ENCODE results near the gene YES1. TPM values are rescaled to one million over a fixed set of nuclear protein-coding genes. Genes with fewer than 3 reads are reported as not detected.

The YES1 gene
- 10 to 100 TPM; 22.4 to 25.9 (median 25.1) TPM for total RNA-seq
- polyA plus RNA-seq, result 9.2 TPM
- long read RNA-seq, donor 1, full-length matches to known transcripts, result 24 of 29 reads
- long read RNA-seq, donor 1, partial matches to known transcripts, result 2 of 29 reads
- long read RNA-seq, donor 1, other reads (novel, unspliced or antisense), result 3 of 29 reads
- long read RNA-seq, donor 2, full-length matches to known transcripts, result 6 of 8 reads
- long read RNA-seq, donor 2, partial matches to known transcripts, result 1 of 8 reads
- long read RNA-seq, donor 2, other reads (novel, unspliced or antisense), result 1 of 8 reads
- long read RNA-seq, donor 3, full-length matches to known transcripts, result 67 of 95 reads
- long read RNA-seq, donor 3, partial matches to known transcripts, result 10 of 95 reads
- long read RNA-seq, donor 3, other reads (novel, unspliced or antisense), result 18 of 95 reads
- long read RNA-seq, donor 4, full-length matches to known transcripts, result 9 of 12 reads
- long read RNA-seq, donor 4, partial matches to known transcripts, result 1 of 12 reads
- long read RNA-seq, donor 4, other reads (novel, unspliced or antisense), result 2 of 12 reads

DNA sequence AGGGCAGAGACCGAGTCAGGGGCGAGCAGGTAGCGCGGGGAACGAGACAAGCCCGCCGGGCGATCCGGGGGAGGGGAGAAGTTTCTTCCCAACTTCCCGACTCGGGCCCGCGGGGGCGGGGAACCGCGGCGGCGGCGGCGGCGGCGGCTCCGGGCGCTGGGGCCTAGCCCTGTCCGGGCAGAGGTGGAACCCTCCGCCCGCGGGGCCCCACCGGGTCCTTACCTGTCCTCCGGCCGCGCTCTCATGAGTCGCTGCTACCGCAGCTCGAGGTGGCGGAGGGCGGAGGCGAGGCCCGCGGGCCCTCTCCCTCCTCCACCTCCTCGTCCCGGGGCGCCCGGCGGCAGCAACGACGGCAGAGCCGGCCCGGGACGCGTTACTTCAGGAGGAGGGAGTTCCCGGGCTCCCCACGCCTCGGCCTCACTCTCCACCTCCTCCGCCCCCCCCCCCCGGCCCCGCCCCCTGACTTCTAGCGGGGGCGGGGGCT is at the start of gene YES1:
Gene YES1, minus strand, starts transcription at position 351 of the 484 bp plus-strand sequence. CDS start 55,415 bp downstream, outside the sequence.
- intact Hi-C loops (cut with DNase I), result no loop called here
- ATAC-seq, result peak; percentile 94 to 95
- WGBS, result under 1% methylated on average over 57 of the region's 59 CpGs
- H3K4me1 ChIP-seq (ENCODE audit: control insufficient read depth, insufficient read depth, low read length), result no peaks in the 10 kb centered on the region
- peak within 1 kb of the TSS; percentile 98 for H3K27ac ChIP-seq (ENCODE audit: low read length)
- no peaks in the 10 kb centered on the region for H3K9me3 ChIP-seq (ENCODE audit: control insufficient read depth, low read length)
- DNase-seq, result peak; percentile 78 to 88 (median 88)
- H3K27me3 ChIP-seq (ENCODE audit: control insufficient read depth, insufficient read depth), result no peaks in the 10 kb centered on the region
- H3K4me3 ChIP-seq (ENCODE audit: low read length), result peak within 1 kb of the TSS; percentile 96

- no peaks in the 10 kb centered on the region for H3K9me3 ChIP-seq (ENCODE audit: control insufficient read depth, low read length)
- no peak for DNase-seq
- no peak overlapping the region for H3K4me3 ChIP-seq (ENCODE audit: low read length)
- ATAC-seq, result peak in 1 of 2 donors; percentile 31
- intact Hi-C loops (cut with DNase I), result no loop called here
- H3K4me1 ChIP-seq (ENCODE audit: control insufficient read depth, insufficient read depth, low read length), result no peaks in the 10 kb centered on the region
- no peaks in the 10 kb centered on the region for H3K27me3 ChIP-seq (ENCODE audit: control insufficient read depth, insufficient read depth)
- 35% methylated on average over 2 of the region's 2 CpGs for WGBS
- H3K27ac ChIP-seq (ENCODE audit: low read length), result no peak overlapping the region
These were observed 45.9 kb upstream of the YES1 start for GRCh38 chr18:857986-858385.

- no peaks in the 10 kb centered on the region for H3K27me3 ChIP-seq (ENCODE audit: control insufficient read depth, insufficient read depth)
- H3K4me3 ChIP-seq (ENCODE audit: low read length), result no peak overlapping the region
- DNase-seq (no peak), ATAC-seq (no peak)
- H3K9me3 ChIP-seq (ENCODE audit: control insufficient read depth, low read length), result no peaks in the 10 kb centered on the region
- intact Hi-C loops (cut with DNase I), result no loop called here
- WGBS, result 94% methylated on average over 5 of the region's 5 CpGs
- no peaks in the 10 kb centered on the region for H3K4me1 ChIP-seq (ENCODE audit: control insufficient read depth, insufficient read depth, low read length)
- no peak overlapping the region for H3K27ac ChIP-seq (ENCODE audit: low read length)
These were observed 41.4 kb upstream of the YES1 start for GRCh38 chr18:853471-853870.

GRCh38 chr18:850960-851359 is 38.9 kb upstream of the YES1 start:
- no peak overlapping the region for H3K27ac ChIP-seq (ENCODE audit: low read length)
- 91% methylated on average over 4 of the region's 4 CpGs for WGBS
- no peak for DNase-seq
- H3K4me1 ChIP-seq (ENCODE audit: control insufficient read depth, insufficient read depth, low read length), result no peaks in the 10 kb centered on the region
- intact Hi-C loops (cut with DNase I), result no loop called here
- no peaks in the 10 kb centered on the region for H3K9me3 ChIP-seq (ENCODE audit: control insufficient read depth, low read length)
- no peak for ATAC-seq
- H3K27me3 ChIP-seq (ENCODE audit: control insufficient read depth, insufficient read depth), result no peaks in the 10 kb centered on the region
- H3K4me3 ChIP-seq (ENCODE audit: low read length), result no peak overlapping the region

GRCh38 chr18:849021-849420 is 37.0 kb upstream of the YES1 start:
- no peaks in the 10 kb centered on the region for H3K9me3 ChIP-seq (ENCODE audit: control insufficient read depth, low read length)
- no peak overlapping the region for H3K27ac ChIP-seq (ENCODE audit: low read length)
- H3K27me3 ChIP-seq (ENCODE audit: control insufficient read depth, insufficient read depth), result no peaks in the 10 kb centered on the region
- ATAC-seq (no peak), DNase-seq (no peak)
- no peaks in the 10 kb centered on the region for H3K4me1 ChIP-seq (ENCODE audit: control insufficient read depth, insufficient read depth, low read length)
- no peak overlapping the region for H3K4me3 ChIP-seq (ENCODE audit: low read length)
- WGBS, result 80% methylated on average over 4 of the region's 4 CpGs
- intact Hi-C loops (cut with DNase I), result no loop called here

- ATAC-seq (peak in 1 of 2 donors; percentile 54), DNase-seq (no peak)
- Histone ChIP-seq H3K27ac (ENCODE audit: low read length) (no peak overlapping the region), H3K27me3 (ENCODE audit: control insufficient read depth, insufficient read depth) (no peaks in the 10 kb centered on the region), H3K4me3 (ENCODE audit: low read length) (no peak overlapping the region), H3K4me1 (ENCODE audit: control insufficient read depth, insufficient read depth, low read length) (no peaks in the 10 kb centered on the region), H3K9me3 (ENCODE audit: control insufficient read depth, low read length) (no peaks in the 10 kb centered on the region)
- 80% methylated on average over 8 of the region's 8 CpGs for WGBS
- intact Hi-C loops (cut with DNase I), result no loop called here
These were observed 36.2 kb upstream of the YES1 start for GRCh38 chr18:848062-848861.

GRCh38 chr18:845152-845819 is 33.2 kb upstream of the YES1 start:
- H3K4me3 ChIP-seq (ENCODE audit: low read length), result no peak overlapping the region
- intact Hi-C loops (cut with DNase I), result no loop called here
- WGBS, result 31% methylated on average over 9 of the region's 9 CpGs
- H3K27ac ChIP-seq (ENCODE audit: low read length), result no peak overlapping the region
- no peaks in the 10 kb centered on the region for H3K4me1 ChIP-seq (ENCODE audit: control insufficient read depth, insufficient read depth, low read length)
- DNase-seq (no peak), ATAC-seq (peak; percentile 86 to 91)
- H3K27me3 ChIP-seq (ENCODE audit: control insufficient read depth, insufficient read depth), result no peaks in the 10 kb centered on the region
- no peaks in the 10 kb centered on the region for H3K9me3 ChIP-seq (ENCODE audit: control insufficient read depth, low read length)

- intact Hi-C loops (cut with DNase I), result no loop called here
These were observed 29.8 kb upstream of the YES1 start for GRCh38 chr18:841647-842370.

GRCh38 chr18:840516-840915 is 28.5 kb upstream of the YES1 start:
- no peak overlapping the region for H3K4me3 ChIP-seq (ENCODE audit: low read length)
- intact Hi-C loops (cut with DNase I), result no loop called here
- no peaks in the 10 kb centered on the region for H3K27me3 ChIP-seq (ENCODE audit: control insufficient read depth, insufficient read depth)
- H3K27ac ChIP-seq (ENCODE audit: low read length), result no peak overlapping the region
- no peaks in the 10 kb centered on the region for H3K9me3 ChIP-seq (ENCODE audit: control insufficient read depth, low read length)
- ATAC-seq, result no peak
- DNase-seq, result no peak
- WGBS, result 91% methylated on average over 2 of the region's 2 CpGs
- H3K4me1 ChIP-seq (ENCODE audit: control insufficient read depth, insufficient read depth, low read length), result no peaks in the 10 kb centered on the region

More at GRCh38 chr18:841647-842370, 29.8 kb upstream of the YES1 start:
- Histone ChIP-seq H3K9me3 (ENCODE audit: control insufficient read depth, low read length) (no peaks in the 10 kb centered on the region), H3K27ac (ENCODE audit: low read length) (no peak overlapping the region), H3K4me3 (ENCODE audit: low read length) (no peak overlapping the region), H3K4me1 (ENCODE audit: control insufficient read depth, insufficient read depth, low read length) (no peaks in the 10 kb centered on the region), H3K27me3 (ENCODE audit: control insufficient read depth, insufficient read depth) (no peaks in the 10 kb centered on the region)
- 53% methylated on average over 15 of the region's 15 CpGs for whole genome bisulfite sequencing
- ATAC-seq, result no peak
- DNase-seq, result no peak

DNA sequence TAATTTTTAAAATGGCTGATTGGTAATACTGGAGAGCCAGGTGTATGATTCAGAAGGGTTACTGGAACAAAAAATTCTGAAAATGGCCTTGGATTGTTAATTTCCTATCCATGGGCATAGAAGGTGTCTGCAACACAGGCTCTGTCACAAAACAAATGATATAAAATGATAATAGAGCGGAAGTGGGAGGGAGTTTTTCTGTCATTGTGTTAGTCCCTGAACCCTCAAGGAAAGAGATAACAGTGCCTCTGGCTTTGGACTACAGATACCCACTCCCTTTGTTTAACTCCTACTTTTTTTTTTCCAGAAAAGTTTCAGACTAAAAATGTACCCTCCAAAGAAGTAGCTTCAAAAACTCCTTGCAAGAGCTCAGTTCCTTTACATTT is 28.0 kb upstream of the YES1 start:
- intact Hi-C loops (cut with DNase I), result no loop called here

More for the DNA sequence above, 28.0 kb upstream of the YES1 start:
- no peak overlapping the region for H3K4me3 ChIP-seq (ENCODE audit: low read length)
- DNase-seq (no peak), ATAC-seq (peak; percentile 7 to 62)
- H3K27me3 ChIP-seq (ENCODE audit: control insufficient read depth, insufficient read depth), result no peaks in the 10 kb centered on the region
- no peak overlapping the region for H3K27ac ChIP-seq (ENCODE audit: low read length)
- H3K4me1 ChIP-seq (ENCODE audit: control insufficient read depth, insufficient read depth, low read length), result no peaks in the 10 kb centered on the region
- WGBS, result 57% methylated on average over 1 of the region's 1 CpG
- H3K9me3 ChIP-seq (ENCODE audit: control insufficient read depth, low read length), result no peaks in the 10 kb centered on the region
